Small intestine (tissue), 7 donors: ENCODE results near the gene PLCB3. TPM values are rescaled to one million over a fixed set of nuclear protein-coding genes. Genes with fewer than 3 reads are reported as not detected.

Source experiments
- DNase-seq, 2 donors: peaks; one replicate each; pipeline versions ENCODE4 v3.0.0 to v3.0.0-alpha.2; 2013
- FAIRE-seq: peaks from 2 replicates; lab custom pipeline; 2012; peaks lifted over from hg19 to GRCh38; lab: Jason Lieb, UNC
- H3K27ac ChIP-seq, 3 donors: one replicate each; pipeline ENCODE4 v1.5.1; 2013; ENCODE audit warnings: low read length in 2 of 3, mild to moderate bottlenecking in 2 of 3, control low read depth in 1 of 3, inconsistent platforms in 1 of 3, low read depth in 1 of 3, moderate library complexity in 1 of 3
- H3K27me3 ChIP-seq, 3 donors: one replicate each; pipeline ENCODE4 v1.6.1; 2013; ENCODE audit warnings: low read length in 3 of 3, inconsistent platforms in 1 of 3; ENCODE audit not compliant: control insufficient read depth in 3 of 3, insufficient read depth in 3 of 3
- H3K36me3 ChIP-seq, 3 donors: one replicate each; pipeline ENCODE4 v1.6.1; 2013; ENCODE audit warnings: low read length in 3 of 3, inconsistent platforms in 1 of 3, low read depth in 1 of 3, mild to moderate bottlenecking in 1 of 3, moderate library complexity in 1 of 3; ENCODE audit not compliant: control insufficient read depth in 3 of 3, insufficient read depth in 2 of 3
- H3K4me1 ChIP-seq, 3 donors: one replicate each; pipeline ENCODE4 v1.6.1; 2013; ENCODE audit warnings: low read length in 2 of 3, inconsistent platforms in 1 of 3, low read depth in 1 of 3, mild to moderate bottlenecking in 1 of 3, moderate library complexity in 1 of 3; ENCODE audit not compliant: control insufficient read depth in 3 of 3, insufficient read depth in 2 of 3
- H3K4me3 ChIP-seq, 3 donors: one replicate each; pipeline ENCODE4 v1.5.1; 2013; ENCODE audit warnings: low read length in 3 of 3, control low read depth in 1 of 3, inconsistent platforms in 1 of 3, low read depth in 1 of 3, mild to moderate bottlenecking in 1 of 3, moderate library complexity in 1 of 3
- H3K9me3 ChIP-seq, 2 donors: one replicate each; pipeline ENCODE4 v1.6.1; 2013; ENCODE audit warnings: low read depth in 1 of 2, low read length in 1 of 2; ENCODE audit not compliant: control insufficient read depth in 2 of 2, insufficient read depth in 1 of 2
- WGBS, 3 donors: extraction: QIAGEN DNeasy Blood & Tissue Kit; methylation state at CpG; one replicate each; pipeline ENCODE4 v1.1.7; 2013; 5-methylcytosine and 5-hydroxymethylcytosine counted together
- polyA plus RNA-seq, 4 donors: library from polyadenylated mRNA; stranded (reverse) in 3 of 4; unstranded in 1 of 4; fragments of 200-250 nt in 3 of 4; fragments of 120-200 nt in 1 of 4; gene quantifications; one replicate each; pipeline versions ENCODE4 v1.2.1 to v1.2.3, GENCODE V29; 2013
- donor health status: healthy with polysubstance abuse.
- donor health status: control.
- donor health status: control.
- donor health status: Bipolar disorder and iron deficiency.
- donor health status: healthy.

The PLCB3 gene
- polyA plus RNA-seq, 4 donors = 108 to 191 (median 125) TPM

- DNase-seq = peak; percentile 83 to 84
- WGBS, 3 donors = 10 to 57% (median 42%) methylated on average over 12 of the region's 12 CpGs
- no peaks in the 10 kb centered on the region for H3K9me3 ChIP-seq
- H3K4me1 ChIP-seq = peaks cover 0 to 51% (median 0%) of the 10 kb centered on the region in 3 donors
- H3K27me3 ChIP-seq = no peaks in the 10 kb centered on the region
- H3K36me3 ChIP-seq = peaks cover 0 to 48% (median 0%) of the 10 kb centered on the region in 3 donors
- no peak for FAIRE-seq
- H3K4me3 ChIP-seq = peak overlapping the region in 1 of 3 donors; percentile 4
- H3K27ac ChIP-seq = peak overlapping the region; percentile 12 to 72 (median 69)
Observed at GRCh38 chr11:64237484-64237951, 13.8 kb upstream of the PLCB3 start.

- peaks cover 0 to 57% (median 0%) of the 10 kb centered on the region in 3 donors for H3K4me1 ChIP-seq
Observed at GRCh38 chr11:64238076-64238475, 13.3 kb upstream of the PLCB3 start.

DNA sequence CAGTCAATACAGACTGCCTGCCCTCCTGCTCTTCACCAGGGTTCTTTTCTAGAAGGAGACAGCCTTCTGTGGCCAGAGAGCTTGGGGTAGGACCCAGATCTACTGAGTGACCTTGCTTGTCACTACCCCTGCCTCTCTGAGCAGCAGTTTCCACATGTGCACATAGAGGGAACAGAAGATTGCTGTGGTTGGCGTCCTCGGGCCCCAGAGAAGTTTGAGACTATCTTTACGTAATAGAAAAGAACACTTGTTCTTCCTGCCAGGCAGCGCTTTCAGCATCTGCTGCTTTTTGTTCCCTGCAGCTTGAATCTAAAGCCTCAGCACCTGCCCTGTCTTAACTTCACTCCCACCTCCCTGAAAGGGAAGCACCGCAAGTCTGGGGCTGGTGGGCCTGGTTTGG is 12.3 kb upstream of the PLCB3 start:
- H3K4me1 ChIP-seq = peaks cover 0 to 52% (median 0%) of the 10 kb centered on the region in 3 donors
- WGBS, 3 donors = 78 to 89% (median 80%) methylated on average over 5 of the region's 5 CpGs
- H3K4me3 ChIP-seq = no peak overlapping the region
- H3K36me3 ChIP-seq = peaks cover 0 to 59% (median 3%) of the 10 kb centered on the region in 3 donors
- DNase-seq = no peak
- FAIRE-seq = no peak
- no peaks in the 10 kb centered on the region for H3K27me3 ChIP-seq
- H3K9me3 ChIP-seq = no peaks in the 10 kb centered on the region
- H3K27ac ChIP-seq = peak overlapping the region in 1 of 3 donors; percentile 69

More at GRCh38 chr11:64238076-64238475, 13.3 kb upstream of the PLCB3 start:
- H3K9me3 ChIP-seq = no peaks in the 10 kb centered on the region
- H3K27me3 ChIP-seq = no peaks in the 10 kb centered on the region
- 44 to 66% (median 55%) methylated on average over 9 of the region's 9 CpGs for WGBS, 3 donors
- DNase-seq = no peak
- FAIRE-seq = no peak
- peak overlapping the region; percentile 12 to 72 (median 69) for H3K27ac ChIP-seq
- no peak overlapping the region for H3K4me3 ChIP-seq
- peaks cover 0 to 50% (median 0%) of the 10 kb centered on the region in 3 donors for H3K36me3 ChIP-seq

- FAIRE-seq (no peak), DNase-seq (no peak)
- H3K27ac ChIP-seq = peak overlapping the region; percentile 82 to 99 (median 99)
- peak overlapping the region in 2 of 3 donors; percentile 60 to 74 for H3K4me3 ChIP-seq
- peaks cover 0 to 54% (median 0%) of the 10 kb centered on the region in 3 donors for H3K4me1 ChIP-seq
- H3K36me3 ChIP-seq = peaks cover 0 to 68% (median 5%) of the 10 kb centered on the region in 3 donors
- H3K9me3 ChIP-seq = no peaks in the 10 kb centered on the region
- no peaks in the 10 kb centered on the region for H3K27me3 ChIP-seq
- 44 to 61% (median 54%) methylated on average over 11 of the region's 11 CpGs for WGBS, 3 donors
Observed at GRCh38 chr11:64239662-64240434, 11.5 kb upstream of the PLCB3 start.

- FAIRE-seq (no peak), DNase-seq (peak; percentile 98 to 99)
- 1% methylated on average over 55 to 58 of the region's 58 CpGs for WGBS, 3 donors
- Histone ChIP-seq H3K27ac (peak within 1 kb of the TSS; percentile 91 to 99 (median 99)), H3K4me3 (peak within 1 kb of the TSS; percentile 68 to 97 (median 74)), H3K4me1 (peaks cover 0 to 54% (median 0%) of the 10 kb centered on the region in 3 donors), H3K27me3 (no peaks in the 10 kb centered on the region), H3K36me3 (peaks cover 0 to 70% (median 5%) of the 10 kb centered on the region in 3 donors), H3K9me3 (no peaks in the 10 kb centered on the region)
Observed at GRCh38 chr11:64240435-64241240, 10.7 kb upstream of the PLCB3 start, which contains the start of gene FKBP2. Gene FKBP2 (plus strand): TSS chr11:64241095. CDS start chr11:64242388, 1,293 bp downstream.

DNA sequence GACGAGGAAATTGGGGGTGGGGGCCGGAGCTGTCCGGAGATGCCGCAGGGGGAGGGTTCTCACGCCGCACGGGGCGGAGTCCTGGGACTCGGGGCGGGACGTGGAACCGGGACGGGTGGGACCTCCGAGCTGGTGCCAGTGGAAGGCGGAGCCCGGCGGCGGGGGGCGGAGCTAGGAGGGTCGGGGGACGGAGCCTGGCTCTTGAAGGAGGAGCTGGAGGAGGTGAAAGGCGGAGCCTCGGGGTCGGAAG is 10.2 kb upstream of the PLCB3 start:
- no peak for FAIRE-seq

DNA sequence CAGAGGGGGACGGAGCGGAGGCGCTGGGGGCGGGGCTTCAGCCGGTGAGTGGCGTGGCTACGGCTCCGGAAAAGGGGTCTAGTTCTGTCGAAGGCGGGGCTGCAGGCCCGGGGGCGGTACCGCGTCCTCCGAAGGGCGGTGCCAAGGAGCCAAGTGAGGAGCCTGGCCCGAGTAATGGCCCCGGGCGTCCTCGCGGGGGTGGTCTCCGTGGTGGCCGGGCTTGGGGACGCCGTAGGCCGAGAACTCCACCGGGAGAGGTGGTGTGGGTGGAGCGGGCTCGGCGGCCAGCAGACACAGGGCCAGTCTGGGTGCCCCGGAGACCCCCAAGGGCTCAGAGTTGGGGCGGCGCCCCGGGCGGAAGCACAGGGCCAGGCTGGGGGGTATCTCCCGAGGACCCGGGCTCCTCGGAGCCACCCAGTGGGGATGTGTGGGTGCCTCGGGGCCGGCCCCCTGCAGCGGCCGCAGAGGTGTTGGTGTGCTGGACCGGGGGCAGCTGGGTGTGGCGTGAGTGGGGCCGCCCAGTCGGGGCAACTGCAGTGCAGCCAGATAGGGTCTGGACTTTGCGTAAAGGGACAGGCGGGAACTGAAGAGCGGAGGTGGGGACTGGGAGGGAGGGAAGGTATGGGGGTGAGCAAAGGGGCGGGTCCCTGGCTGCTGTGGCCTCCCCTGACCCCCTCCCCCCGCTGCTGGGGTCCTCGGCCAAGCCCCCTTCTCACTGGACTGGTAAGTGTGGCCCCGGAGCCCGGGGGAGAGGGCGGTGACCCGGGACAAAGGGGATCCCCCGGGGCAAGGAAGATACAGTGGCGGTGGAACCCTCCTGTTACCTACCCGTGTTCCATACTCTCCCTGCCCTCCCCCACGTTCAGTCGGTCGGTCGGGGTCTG is 9.6 kb upstream of the PLCB3 start:
- Histone ChIP-seq H3K4me1 (peaks cover 0 to 49% (median 0%) of the 10 kb centered on the region in 3 donors), H3K27ac (peak overlapping the region; percentile 91 to 99 (median 99)), H3K27me3 (no peaks in the 10 kb centered on the region), H3K4me3 (peak overlapping the region; percentile 68 to 97 (median 74)), H3K36me3 (peaks cover 0 to 67% (median 5%) of the 10 kb centered on the region in 3 donors), H3K9me3 (no peaks in the 10 kb centered on the region)
- DNase-seq = peak; percentile 68 to 82
- FAIRE-seq = no peak
- WGBS, 3 donors = 0 to 1% (median 0%) methylated on average over 45 to 63 of the region's 63 CpGs

More for the DNA sequence above, 10.2 kb upstream of the PLCB3 start:
- H3K36me3 ChIP-seq = peaks cover 0 to 68% (median 5%) of the 10 kb centered on the region in 3 donors
- DNase-seq = peak; percentile 99 to 100
- no peaks in the 10 kb centered on the region for H3K9me3 ChIP-seq
- peak overlapping the region; percentile 82 to 99 (median 99) for H3K27ac ChIP-seq
- 1 to 2% (median 1%) methylated on average over 18 to 24 of the region's 24 CpGs for WGBS, 3 donors
- peak overlapping the region; percentile 38 to 74 (median 60) for H3K4me3 ChIP-seq
- peaks cover 0 to 50% (median 0%) of the 10 kb centered on the region in 3 donors for H3K4me1 ChIP-seq
- H3K27me3 ChIP-seq = no peaks in the 10 kb centered on the region
